Adipocyte (in vitro differentiated cells): ENCODE data around the gene UBE2E1.

Experiments used
- DNase-seq: peaks from one replicate; pipeline ENCODE4 v3.0.0-alpha.2; 2015; ENCODE audit warnings: low read depth
- H3K27me3 ChIP-seq: replicated peaks from 2 replicates; pipeline ENCODE4 v1.7.0; 2013; ENCODE audit warnings: mild to moderate bottlenecking, low read length, moderate library complexity; ENCODE audit not compliant: control insufficient read depth, insufficient read depth
- H3K36me3 ChIP-seq: 2 replicates; pipeline ENCODE4 v1.7.0; 2013; ENCODE audit warnings: low read length, mild to moderate bottlenecking, moderate library complexity; ENCODE audit not compliant: control insufficient read depth, insufficient read depth, severe bottlenecking
- H3K4me1 ChIP-seq: 2 replicates; pipeline ENCODE4 v1.7.0; 2013; ENCODE audit warnings: mild to moderate bottlenecking, low read length, moderate library complexity; ENCODE audit not compliant: control insufficient read depth, insufficient read depth
- H3K4me3 ChIP-seq: 2 replicates; pipeline ENCODE4 v1.7.0; 2013; ENCODE audit warnings: mild to moderate bottlenecking, low read length, moderate library complexity
- H3K9ac ChIP-seq: 2 replicates; pipeline ENCODE4 v1.7.0; 2013; ENCODE audit warnings: mild to moderate bottlenecking, low read length, moderate library complexity
- H3K9me3 ChIP-seq: 2 replicates; pipeline ENCODE4 v1.7.0; 2013; ENCODE audit warnings: mild to moderate bottlenecking, low read length, moderate library complexity; ENCODE audit not compliant: control insufficient read depth

Gene UBE2E1

DNA sequence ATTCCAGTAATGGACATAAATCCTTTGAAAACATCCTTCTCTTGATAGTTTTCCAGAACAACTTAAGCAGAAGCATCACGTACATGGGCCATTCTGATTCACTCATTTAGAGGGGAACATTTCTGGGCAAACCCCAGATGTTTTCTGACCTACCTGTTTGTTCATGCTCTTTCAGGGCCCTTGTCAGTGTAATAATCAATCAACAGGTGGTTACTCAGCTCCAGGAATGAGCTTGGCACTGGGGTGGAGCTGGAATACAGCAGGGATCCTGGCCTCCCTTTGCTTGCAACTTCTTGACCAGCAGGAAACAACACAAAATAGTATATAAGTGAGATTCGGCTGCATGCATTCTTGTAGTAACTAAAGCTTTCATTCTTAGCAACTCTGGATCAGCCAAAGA is 9.2 kb upstream of the UBE2E1 start:
- Histone ChIP-seq H3K9me3 (no peaks in the 10 kb centered on the region), H3K9ac (no peak overlapping the region), H3K36me3 (no peaks in the 10 kb centered on the region), H3K4me3 (no peak overlapping the region), H3K27me3 (no peaks in the 10 kb centered on the region), H3K4me1 (no peaks in the 10 kb centered on the region)
- DNase-seq, result no peak

DNA sequence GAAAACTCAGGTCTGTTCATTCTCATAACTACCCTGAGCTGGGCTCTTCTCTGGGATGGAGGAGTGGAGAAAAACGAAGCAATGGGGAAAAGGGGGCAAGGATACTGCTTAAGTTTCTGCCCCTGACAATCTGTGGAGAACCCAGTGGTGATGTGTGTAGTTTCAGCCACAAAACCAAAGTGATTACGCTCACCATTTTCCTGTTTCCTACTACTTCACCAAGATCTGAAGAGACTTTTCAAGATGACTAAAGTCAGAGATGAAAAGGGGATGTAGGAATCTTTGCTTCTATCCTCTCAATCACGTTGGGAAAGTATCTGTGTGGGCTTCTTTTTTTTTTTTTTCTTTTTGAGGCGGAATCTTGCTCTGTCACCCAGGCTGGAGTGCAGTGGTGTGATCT is 8.3 kb upstream of the UBE2E1 start:
- Histone ChIP-seq H3K4me1 (no peaks in the 10 kb centered on the region), H3K9me3 (no peaks in the 10 kb centered on the region), H3K27me3 (no peaks in the 10 kb centered on the region), H3K4me3 (no peak overlapping the region), H3K36me3 (no peaks in the 10 kb centered on the region), H3K9ac (no peak overlapping the region)
- DNase-seq, result no peak

DNA sequence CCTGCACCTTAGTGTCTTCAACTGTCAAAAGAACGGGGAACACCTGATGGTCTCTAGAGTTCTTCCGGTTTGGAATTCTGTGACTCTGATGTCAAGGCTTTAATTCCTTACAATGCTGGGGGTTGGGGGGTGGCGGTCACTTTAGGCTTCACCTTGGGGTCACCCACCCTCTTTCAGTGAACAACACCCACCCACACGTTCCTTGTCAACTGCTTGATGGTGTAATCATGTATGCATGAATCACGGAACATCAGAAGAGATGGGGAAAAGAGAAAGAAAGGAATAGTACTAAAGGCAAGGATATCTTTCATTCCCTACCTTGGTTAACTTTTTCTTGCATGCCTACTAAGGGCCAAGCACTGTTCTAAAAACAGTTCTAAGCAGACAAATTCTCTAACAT is 7.3 kb upstream of the UBE2E1 start:
- no peaks in the 10 kb centered on the region for H3K36me3 ChIP-seq
- DNase-seq, result no peak
- no peak overlapping the region for H3K9ac ChIP-seq
- H3K4me1 ChIP-seq, result no peaks in the 10 kb centered on the region
- no peak overlapping the region for H3K4me3 ChIP-seq
- H3K9me3 ChIP-seq, result no peaks in the 10 kb centered on the region
- no peaks in the 10 kb centered on the region for H3K27me3 ChIP-seq

DNA sequence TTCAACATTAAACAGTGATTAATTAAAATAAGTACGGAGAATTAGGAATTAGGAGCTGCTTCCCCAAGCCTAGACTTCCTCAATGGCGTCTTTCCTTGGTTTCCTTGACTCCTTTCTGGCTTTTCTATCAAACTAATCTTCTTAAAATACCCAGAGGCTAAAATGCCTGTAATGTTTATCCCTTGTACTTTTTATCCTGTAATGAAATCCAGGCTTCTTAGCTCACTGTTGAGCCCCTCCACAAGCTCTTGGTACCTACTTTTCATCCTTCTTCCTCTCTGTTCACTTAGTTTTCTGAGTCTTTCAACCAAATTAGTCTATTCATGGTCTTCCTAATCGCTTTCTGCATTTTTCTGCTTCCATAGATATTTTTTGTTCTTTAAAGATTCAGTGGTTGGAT is 6.9 kb upstream of the UBE2E1 start:
- Histone ChIP-seq H3K4me1 (no peaks in the 10 kb centered on the region), H3K9ac (no peak overlapping the region), H3K9me3 (no peaks in the 10 kb centered on the region), H3K4me3 (no peak overlapping the region), H3K27me3 (no peaks in the 10 kb centered on the region), H3K36me3 (no peaks in the 10 kb centered on the region)
- peak; percentile 66 for DNase-seq

DNA sequence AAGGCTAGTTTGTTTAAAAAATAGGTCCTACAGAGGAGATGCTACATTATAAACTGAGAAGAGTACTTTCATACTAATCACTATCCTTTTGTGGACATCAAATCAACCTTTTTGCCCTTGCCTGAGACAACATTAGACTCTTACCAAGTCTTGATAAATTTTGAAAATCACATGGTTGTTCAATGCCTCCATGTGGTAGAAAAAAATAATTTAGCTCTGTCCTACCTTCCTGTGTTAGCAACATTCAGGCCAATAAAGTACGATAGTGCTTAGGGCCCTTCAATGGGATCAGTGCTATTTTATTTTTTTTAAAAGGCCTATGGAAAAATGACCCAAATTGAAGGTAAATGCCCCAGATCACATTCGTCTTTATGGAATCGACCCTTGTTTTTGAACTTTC is 5.0 kb upstream of the UBE2E1 start:
- DNase-seq, result peak; percentile 30

DNA sequence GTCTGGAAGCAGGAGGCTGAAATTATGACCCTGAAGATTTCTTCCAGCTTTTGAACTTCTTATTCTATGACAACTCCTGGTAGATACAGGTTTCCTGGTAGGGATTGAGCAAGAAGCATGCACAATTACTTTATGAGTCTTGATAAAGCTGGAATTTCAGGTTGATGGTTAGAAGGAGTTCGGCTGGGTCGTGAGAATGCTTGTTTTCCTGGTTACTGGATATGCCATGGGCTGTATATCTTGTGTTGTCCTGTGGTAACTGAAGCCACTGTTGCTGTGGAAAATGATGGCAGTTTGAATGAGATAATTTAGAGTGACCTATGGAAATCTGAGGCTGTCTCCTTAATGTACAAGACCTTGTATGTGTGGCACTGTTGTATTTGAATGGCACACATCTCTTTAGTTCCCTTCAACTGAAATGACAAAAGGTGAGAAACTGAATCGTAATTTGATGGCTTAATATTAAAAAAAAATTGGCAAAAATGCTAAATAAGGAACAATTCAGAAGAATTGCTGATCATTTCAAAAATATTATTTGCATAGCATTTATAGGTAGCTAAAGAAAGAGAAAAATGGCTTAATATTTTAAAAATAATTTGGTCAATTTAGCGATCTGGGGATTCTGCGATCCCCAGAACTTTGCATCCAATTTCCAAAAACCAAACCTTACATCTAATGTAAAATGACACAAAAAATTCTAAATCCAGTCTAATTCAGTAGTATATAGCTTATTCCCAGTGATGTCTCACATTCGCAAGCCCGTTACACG is 1.1 kb upstream of the UBE2E1 start:
- Histone ChIP-seq H3K9me3 (no peaks in the 10 kb centered on the region), H3K9ac (no peak overlapping the region), H3K27me3 (no peaks in the 10 kb centered on the region), H3K36me3 (peaks cover 13% of the 10 kb centered on the region), H3K4me1 (peaks cover 15% of the 10 kb centered on the region), H3K4me3 (no peak overlapping the region)
- no peak for DNase-seq

More for the DNA sequence above, 5.0 kb upstream of the UBE2E1 start:
- Histone ChIP-seq H3K9me3 (no peaks in the 10 kb centered on the region), H3K27me3 (no peaks in the 10 kb centered on the region), H3K4me1 (no peaks in the 10 kb centered on the region), H3K36me3 (no peaks in the 10 kb centered on the region), H3K9ac (no peak overlapping the region), H3K4me3 (no peak overlapping the region)

DNA sequence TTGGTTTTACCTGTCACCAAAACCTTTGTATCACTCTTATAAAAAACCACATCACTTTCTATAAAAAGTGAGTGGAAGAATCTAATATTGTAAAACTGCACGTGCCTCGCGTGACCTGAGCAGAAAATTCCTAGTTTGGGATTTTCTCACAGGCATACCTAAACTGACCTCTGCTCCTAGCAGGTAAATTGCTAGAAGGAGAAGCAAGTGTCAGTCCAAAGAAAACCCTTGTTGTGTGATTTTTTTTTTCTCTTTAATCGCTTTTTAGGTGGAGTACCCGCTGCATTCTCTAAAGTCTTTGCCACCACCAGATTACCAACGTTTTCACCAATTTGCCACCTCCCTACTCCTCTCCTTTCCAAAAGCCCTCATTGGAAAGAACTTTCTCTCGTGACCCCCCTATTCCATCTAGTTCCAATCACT is 534 bp upstream of the UBE2E1 start:
- Histone ChIP-seq H3K9me3 (no peaks in the 10 kb centered on the region), H3K9ac (peak overlapping the region; percentile 64), H3K4me1 (peaks cover 19% of the 10 kb centered on the region), H3K27me3 (no peaks in the 10 kb centered on the region), H3K36me3 (peaks cover 13% of the 10 kb centered on the region), H3K4me3 (peak overlapping the region; percentile 89)
- DNase-seq, result no peak

DNA sequence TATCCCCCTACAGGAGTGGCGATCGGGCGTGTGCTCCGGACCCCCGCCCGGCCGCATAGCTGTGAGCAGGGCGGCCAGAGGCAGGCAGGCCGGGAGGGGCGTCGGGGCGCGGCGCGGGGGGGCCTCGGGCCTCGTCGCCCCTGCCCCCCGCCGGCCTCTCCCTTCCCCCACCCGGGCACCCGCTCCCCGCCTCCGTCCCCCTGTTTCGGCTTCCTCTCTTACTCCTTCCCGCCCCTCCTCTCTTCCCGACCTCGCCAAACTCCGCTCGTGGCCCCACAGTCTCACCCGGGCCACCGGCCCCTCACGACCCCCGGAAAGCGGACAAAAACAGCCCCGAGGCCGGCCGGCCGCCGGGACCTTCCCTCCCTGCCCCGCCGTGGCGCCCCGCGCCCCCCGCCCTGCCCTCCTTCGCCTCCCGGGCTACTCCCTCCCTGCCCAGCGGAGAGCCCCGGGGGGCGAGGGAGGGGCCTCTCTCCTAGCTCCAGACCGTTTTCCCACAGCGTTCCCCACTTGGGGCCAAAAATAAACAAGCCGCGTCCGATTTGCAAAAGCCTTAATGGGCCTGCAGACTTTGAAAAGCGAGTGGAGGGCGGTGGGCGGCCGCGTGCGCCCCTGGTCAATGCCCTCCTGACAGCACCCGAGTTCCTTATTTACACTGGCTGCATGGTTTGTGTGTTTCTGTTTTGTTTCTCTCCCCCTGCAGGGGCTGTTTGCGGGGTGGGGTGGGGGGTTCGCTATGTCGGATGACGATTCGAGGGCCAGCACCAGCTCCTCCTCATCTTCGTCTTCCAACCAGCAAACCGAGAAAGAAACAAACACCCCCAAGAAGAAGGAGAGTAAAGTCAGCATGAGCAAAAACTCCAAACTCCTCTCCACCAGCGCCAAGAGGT is 1.0 kb downstream of the UBE2E1 start:
- Histone ChIP-seq H3K9ac (peak overlapping the region; percentile 90), H3K9me3 (no peaks in the 10 kb centered on the region), H3K4me1 (peaks cover 27% of the 10 kb centered on the region), H3K36me3 (peaks cover 17% of the 10 kb centered on the region), H3K27me3 (no peaks in the 10 kb centered on the region), H3K4me3 (peak overlapping the region; percentile 89)
- peak; percentile 64 for DNase-seq

DNA sequence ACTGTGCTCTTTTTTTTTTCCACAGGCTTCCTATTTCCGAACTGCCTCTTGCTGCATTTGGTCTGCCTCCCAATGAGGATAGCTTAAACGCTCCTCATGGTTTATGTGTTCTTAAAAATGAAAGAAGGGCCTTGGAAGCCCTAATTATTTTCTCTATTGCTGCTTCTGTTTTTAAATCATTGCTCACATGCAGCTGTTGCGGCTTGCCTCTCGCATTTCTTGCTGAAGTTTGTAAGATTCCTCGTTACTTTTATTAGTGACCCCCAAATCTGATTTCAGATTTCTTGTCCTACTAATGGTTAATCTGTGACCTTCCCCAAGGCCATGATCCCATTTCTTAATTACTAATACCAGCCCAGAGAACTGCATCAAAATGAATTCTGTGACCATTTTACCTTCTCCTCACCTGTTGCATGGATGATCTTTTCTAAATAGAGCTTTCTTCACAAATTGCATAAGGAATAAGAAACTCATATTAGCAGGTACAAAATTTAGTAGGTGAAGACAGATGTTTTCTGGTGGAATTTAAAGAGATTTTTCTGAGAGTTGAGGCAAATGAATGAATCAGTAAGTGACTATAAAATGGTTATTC is 1.8 kb downstream of the UBE2E1 start:
- peak overlapping the region; percentile 89 for H3K4me3 ChIP-seq
- peaks cover 21% of the 10 kb centered on the region for H3K36me3 ChIP-seq
- peak; percentile 71 for DNase-seq
- no peaks in the 10 kb centered on the region for H3K9me3 ChIP-seq
- peak overlapping the region; percentile 90 for H3K9ac ChIP-seq
- no peaks in the 10 kb centered on the region for H3K27me3 ChIP-seq
- peaks cover 27% of the 10 kb centered on the region for H3K4me1 ChIP-seq

DNA sequence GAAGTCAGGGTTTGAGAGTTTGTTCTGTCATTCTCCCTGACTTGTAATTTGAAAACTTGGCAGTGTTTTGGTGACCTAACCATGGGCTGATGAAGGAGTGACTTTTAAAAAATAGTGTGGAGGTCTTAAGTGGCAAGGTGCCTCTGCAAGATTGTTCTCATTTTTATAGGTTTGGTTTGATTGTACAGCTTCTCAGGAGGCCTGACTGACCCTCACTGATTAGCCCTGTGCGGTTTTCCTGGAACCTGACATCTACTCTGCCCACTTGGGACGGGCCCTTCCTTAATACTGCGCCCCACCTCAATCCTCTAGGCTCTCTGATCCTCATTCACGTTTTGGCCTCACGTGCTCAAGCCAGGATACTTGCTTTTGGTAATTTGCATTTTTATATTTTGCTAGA is 2.8 kb downstream of the UBE2E1 start:
- H3K36me3 ChIP-seq, result peaks cover 27% of the 10 kb centered on the region
- peak overlapping the region; percentile 23 for H3K4me3 ChIP-seq
- peaks cover 27% of the 10 kb centered on the region for H3K4me1 ChIP-seq
- no peak for DNase-seq
- H3K9me3 ChIP-seq, result no peaks in the 10 kb centered on the region
- H3K9ac ChIP-seq, result peak overlapping the region; percentile 90
- no peaks in the 10 kb centered on the region for H3K27me3 ChIP-seq

DNA sequence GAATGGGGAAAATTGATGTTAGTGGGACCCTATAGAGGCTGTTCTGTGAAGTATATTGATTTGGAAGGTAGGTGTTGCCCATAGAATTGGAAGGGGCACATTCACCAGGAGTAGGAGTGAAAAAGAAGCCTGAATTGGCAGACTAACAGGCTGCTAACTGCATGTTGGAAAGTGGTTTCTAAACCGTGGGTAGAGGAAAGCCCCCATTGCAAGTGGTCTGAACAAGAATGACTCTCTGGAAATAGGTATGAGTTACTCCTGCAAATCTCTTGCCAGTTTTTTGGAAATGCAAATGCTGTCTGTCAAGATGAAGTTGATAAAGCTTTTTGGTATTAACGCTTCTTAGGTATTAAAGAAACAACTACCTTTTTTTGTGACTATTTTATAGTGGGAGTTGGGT is 3.5 kb downstream of the UBE2E1 start:
- Histone ChIP-seq H3K9me3 (no peaks in the 10 kb centered on the region), H3K4me1 (peaks cover 27% of the 10 kb centered on the region), H3K4me3 (no peak overlapping the region), H3K9ac (no peak overlapping the region), H3K36me3 (peaks cover 27% of the 10 kb centered on the region), H3K27me3 (no peaks in the 10 kb centered on the region)
- DNase-seq, result no peak
